Mucosa of descending colon (tissue), 3 donors: ENCODE results near the gene HOXA9. TPM values are rescaled to one million over a fixed set of nuclear protein-coding genes. Genes with fewer than 3 reads are reported as not detected.

Experiments used
- ATAC-seq: fragments of 200-7000 bp; cut with Tn5 transposase; one replicate; pipeline ENCODE4 v1.9.1; 2020; ENCODE audit warnings: mild to moderate bottlenecking, moderate library complexity
- DNase-seq, 3 donors: peaks; one replicate each; pipeline ENCODE4 v3.0.0-alpha.2; 2020
- H3K36me3 ChIP-seq: fragments of 200-600 bp; one replicate; pipeline ENCODE4 v1.8.0; 2021; ENCODE audit warnings: low read depth, mild to moderate bottlenecking
- H3K4me1 ChIP-seq: fragments of 200-600 bp; one replicate; pipeline ENCODE4 v1.8.0; 2021; ENCODE audit warnings: low read depth, mild to moderate bottlenecking
- H3K4me3 ChIP-seq: fragments of 200-600 bp; one replicate; pipeline ENCODE4 v1.8.0; 2021; ENCODE audit warnings: mild to moderate bottlenecking
- H3K9me3 ChIP-seq: fragments of 200-600 bp; one replicate; pipeline ENCODE4 v1.8.0; 2021; ENCODE audit warnings: mild to moderate bottlenecking
- intact Hi-C, 2 donors: fragments of 100-400 bp; cut with DNase I in 1 of 2; cut with micrococcal nuclease in 1 of 2; formaldehyde crosslinking; loops; one replicate each; pipeline versions ENCODE4 v1.11.0 to v1.11.1; 2022; cut with DNase I, micrococcal nuclease
- total RNA-seq, 3 donors: library from RNA; stranded (reverse); fragmentation: NEBNext Ultra II Directional in 2 of 3; extraction: Animal tissue kit (Norgen Biotek cat#: 25700) in 2 of 3; gene quantifications; one replicate each; pipeline versions ENCODE4 v1.2.1 to v1.2.4, GENCODE V29; 2021 to 2023
- TF ChIP-seq, protein P1 (sequence below): fragments of 200-600 bp; IDR thresholded peaks from one replicate; pipeline ENCODE4 v1.8.0; 2022; ENCODE audit warnings: antibody characterized with exemption, mild to moderate bottlenecking
- donor health status: DM: no; HTN: no; CAD: no; lungs with moderate emphysema.
- donor health status: DM: no; HTN: no; CAD: no.
- donor health status: DM: no; HTN: yes; CAD: no.

Gene HOXA9
- total RNA-seq, 3 donors from 2014 or later: 22.0 to 27.9 (median 25.0) TPM

DNA sequence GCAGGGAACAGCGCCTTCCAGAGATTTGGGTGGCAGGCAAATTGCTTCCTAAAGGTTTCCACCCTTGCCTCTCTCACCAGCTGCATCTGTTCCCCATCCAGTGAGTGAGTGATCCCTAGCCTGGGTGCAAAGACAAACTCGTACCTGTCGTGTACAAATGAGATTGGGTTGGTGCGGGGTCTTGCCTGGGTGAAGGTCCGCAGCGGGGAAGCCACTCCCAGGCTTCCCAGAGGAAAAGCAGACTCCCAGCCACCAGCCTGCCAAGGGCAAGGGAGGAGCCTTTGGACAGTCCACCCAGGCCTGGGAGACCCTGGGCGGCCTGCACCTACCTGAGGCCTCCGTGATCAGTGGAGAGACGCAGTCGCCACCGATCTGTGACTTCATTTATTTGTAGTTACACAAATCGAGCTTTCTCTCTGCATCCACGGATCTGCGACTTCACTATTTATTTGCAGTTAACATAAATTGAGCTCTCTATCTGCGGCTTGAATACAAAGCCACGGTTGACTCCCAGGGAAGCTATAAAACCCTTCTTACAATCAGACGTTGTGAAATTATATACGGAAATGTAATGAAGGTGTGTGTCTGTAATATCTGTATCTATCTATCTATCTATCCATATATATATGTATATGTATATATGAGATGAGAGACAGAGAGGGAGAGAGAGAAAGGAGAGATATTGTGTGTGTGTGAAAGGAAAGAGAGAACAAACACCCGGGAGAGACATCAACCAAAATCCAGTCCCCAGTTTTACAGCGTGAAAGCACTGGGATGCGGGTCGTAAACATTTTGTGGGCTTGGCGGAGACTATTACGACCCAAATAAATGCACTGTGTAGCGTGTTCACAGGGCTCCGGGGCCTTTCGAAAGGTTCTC, 5.8 kb downstream of the HOXA9 start:
- Histone ChIP-seq H3K9me3 (no peaks in the 10 kb centered on the region), H3K4me1 (peaks cover 29% of the 10 kb centered on the region), H3K36me3 (no peaks in the 10 kb centered on the region), H3K4me3 (no peak overlapping the region)
- TF ChIP-seq, protein P1, sequence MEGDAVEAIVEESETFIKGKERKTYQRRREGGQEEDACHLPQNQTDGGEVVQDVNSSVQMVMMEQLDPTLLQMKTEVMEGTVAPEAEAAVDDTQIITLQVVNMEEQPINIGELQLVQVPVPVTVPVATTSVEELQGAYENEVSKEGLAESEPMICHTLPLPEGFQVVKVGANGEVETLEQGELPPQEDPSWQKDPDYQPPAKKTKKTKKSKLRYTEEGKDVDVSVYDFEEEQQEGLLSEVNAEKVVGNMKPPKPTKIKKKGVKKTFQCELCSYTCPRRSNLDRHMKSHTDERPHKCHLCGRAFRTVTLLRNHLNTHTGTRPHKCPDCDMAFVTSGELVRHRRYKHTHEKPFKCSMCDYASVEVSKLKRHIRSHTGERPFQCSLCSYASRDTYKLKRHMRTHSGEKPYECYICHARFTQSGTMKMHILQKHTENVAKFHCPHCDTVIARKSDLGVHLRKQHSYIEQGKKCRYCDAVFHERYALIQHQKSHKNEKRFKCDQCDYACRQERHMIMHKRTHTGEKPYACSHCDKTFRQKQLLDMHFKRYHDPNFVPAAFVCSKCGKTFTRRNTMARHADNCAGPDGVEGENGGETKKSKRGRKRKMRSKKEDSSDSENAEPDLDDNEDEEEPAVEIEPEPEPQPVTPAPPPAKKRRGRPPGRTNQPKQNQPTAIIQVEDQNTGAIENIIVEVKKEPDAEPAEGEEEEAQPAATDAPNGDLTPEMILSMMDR: no peak
- ATAC-seq (no peak), DNase-seq (peak in 1 of 3 donors; percentile 69)
- intact Hi-C loops: loop anchor here (5.0 to 10.0 kb wide), 3 partner anchors 785 to 1295 kb away; no protein-coding TSS in a partner anchor

- TF ChIP-seq, protein P1: no peak
- ATAC-seq (no peak), DNase-seq (peak in 1 of 3 donors; percentile 63)
- Histone ChIP-seq H3K9me3 (no peaks in the 10 kb centered on the region), H3K4me3 (no peak overlapping the region), H3K4me1 (peaks cover 36% of the 10 kb centered on the region), H3K36me3 (no peaks in the 10 kb centered on the region)
- intact Hi-C loops: loop anchor here in 1 of 2 donors (10.0 kb wide), 1 partner anchor 784 kb away; no protein-coding TSS in a partner anchor
Measured at GRCh38 chr7:27158436-27159265, 6.7 kb downstream of the HOXA9 start.

DNA sequence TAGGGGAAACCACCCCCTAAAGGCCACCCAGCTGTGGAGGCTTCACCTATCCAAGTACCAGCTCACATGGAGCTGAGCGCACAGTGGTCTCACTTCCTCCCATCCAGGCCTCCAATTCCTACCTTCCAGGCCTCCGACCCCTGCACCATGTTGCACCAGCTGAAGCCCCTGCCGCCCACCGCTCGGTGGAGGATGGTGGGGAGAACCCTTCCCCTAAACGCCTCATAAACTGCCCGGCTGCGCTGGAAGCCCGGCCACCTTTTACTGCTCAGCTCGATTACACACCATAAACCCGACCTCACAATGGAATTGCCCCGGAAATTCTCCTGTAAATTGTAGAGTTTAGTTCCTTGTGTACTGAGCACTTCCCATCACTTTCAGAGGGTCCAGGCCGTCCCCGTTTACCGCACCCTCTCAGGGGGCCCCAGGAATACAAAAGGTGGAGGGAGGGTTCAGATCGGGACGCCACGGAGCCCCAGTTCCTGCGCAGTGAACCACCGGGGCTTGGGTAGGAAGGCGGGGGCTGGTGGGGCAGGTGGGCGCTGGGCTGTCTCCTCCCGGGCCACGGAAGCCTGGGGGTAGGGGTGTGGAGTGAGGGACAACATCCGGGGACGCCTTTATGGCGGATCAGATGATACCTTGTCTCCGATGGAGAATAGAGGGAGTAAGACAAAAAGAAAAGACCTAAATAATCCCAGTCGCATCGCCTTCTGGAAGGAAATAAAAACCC, 7.5 kb downstream of the HOXA9 start:
- TF ChIP-seq, protein P1: no peak
- Histone ChIP-seq H3K36me3 (no peaks in the 10 kb centered on the region), H3K4me3 (peak overlapping the region; percentile 7), H3K9me3 (no peaks in the 10 kb centered on the region), H3K4me1 (peaks cover 40% of the 10 kb centered on the region)
- peak; percentile 65 to 76 (median 76) for DNase-seq
- ATAC-seq: peak; percentile 44
- intact Hi-C loops: loop anchor here in 1 of 2 donors (10.0 kb wide), 1 partner anchor 783 kb away; no protein-coding TSS in a partner anchor

DNA sequence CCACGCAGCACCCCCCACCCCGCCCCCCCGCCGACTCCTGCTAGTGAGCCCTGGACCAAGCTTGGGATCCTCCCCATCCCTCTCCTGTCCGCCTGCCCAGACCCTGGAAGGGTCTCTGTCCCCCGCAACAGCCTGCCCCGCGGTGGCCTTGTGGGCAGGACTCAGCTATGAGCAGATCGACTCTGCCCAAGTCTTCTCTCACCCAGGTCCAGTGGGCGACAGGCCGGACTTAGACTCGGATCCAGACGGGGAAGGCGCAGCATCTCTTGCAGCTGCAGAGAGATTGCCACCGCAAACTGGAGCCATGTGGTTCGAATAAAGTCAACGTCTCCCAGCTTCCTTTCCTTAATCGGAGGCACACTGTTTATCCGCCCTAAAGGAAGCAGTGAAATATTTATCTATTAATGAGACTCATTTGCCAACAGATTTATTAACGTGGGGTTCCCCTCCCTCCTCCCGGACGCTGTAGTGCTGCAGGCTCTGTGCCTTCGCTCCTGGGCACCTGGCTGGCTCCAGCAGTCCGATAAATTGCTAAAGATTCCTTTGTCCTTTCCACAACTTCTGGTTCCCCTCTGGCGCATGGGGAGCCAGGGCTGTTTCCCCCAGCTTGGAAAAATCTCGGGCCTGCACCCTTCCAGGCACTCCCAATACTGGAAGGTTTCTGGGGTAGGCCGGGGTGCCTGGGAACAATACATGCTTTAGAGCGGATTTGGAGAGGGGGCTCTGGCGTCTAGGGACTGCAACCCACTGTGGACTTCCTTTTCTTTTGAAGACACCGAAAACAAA, 8.2 kb downstream of the HOXA9 start:
- ATAC-seq (no peak), DNase-seq (peak in 1 of 3 donors; percentile 63)
- Histone ChIP-seq H3K36me3 (no peaks in the 10 kb centered on the region), H3K4me3 (peak overlapping the region; percentile 36), H3K9me3 (no peaks in the 10 kb centered on the region), H3K4me1 (peaks cover 38% of the 10 kb centered on the region)
- intact Hi-C loops: loop anchor here in 1 of 2 donors (10.0 kb wide), 1 partner anchor 782 kb away; no protein-coding TSS in a partner anchor
- TF ChIP-seq, protein P1: no peak
